GM12891 (cell line): ENCODE measurements around the gene ZPBP2.

Experiments
- POLR2AphosphoS5 ChIP-seq: IDR thresholded peaks from 2 replicates; pipeline ENCODE4 v1.6.1; 2011; ENCODE audit warnings: low read depth, low read length, control low read depth
- TAF1 ChIP-seq: IDR thresholded peaks from 2 replicates; pipeline ENCODE4 v1.6.1; 2011; ENCODE audit warnings: low read depth, low read length, control low read depth

DNA sequence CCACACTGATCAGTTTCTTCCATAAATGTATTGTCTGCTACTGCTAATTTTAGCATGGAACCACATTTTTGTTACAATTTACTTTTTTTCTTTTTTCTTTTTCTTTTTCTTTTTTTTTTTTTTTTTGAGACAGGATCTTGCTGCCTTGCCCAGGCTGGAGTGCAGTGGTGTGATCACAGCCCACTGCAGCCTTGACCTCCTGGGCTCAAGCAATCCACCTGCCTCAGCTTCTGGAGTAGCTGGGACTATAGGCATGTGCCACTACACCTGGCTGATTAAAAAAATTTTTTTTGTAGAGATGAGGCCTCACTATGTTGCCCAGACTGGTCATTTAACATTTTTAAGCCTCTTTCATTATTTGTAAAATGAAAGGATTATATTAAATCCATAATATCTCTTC is 19.1 kb downstream of the ZPBP2 start:
- TF ChIP-seq POLR2AphosphoS5 (no peak), TAF1 (no peak)
